HG02678 (cell line): ENCODE results near the gene LAMB1.

Experiments used
- ATAC-seq: cut with Tn5 transposase; IDR thresholded peaks from one replicate; pipeline ENCODE4 v1.9.1; 2021; ENCODE audit warnings: mild to moderate bottlenecking, moderate library complexity; ENCODE audit not compliant: unreplicated experiment

Gene LAMB1

GRCh38 chr7:107999779-108000560 is 3.0 kb downstream of the LAMB1 start:
- no peak for ATAC-seq

- no peak for ATAC-seq
These were observed 4.1 kb downstream of the LAMB1 start for GRCh38 chr7:107998660-107999480.

GRCh38 chr7:107998150-107998549 is 4.8 kb downstream of the LAMB1 start:
- ATAC-seq: no peak

GRCh38 chr7:107996072-107996882 is 6.7 kb downstream of the LAMB1 start:
- ATAC-seq: no peak

- ATAC-seq: no peak
These were observed 7.5 kb downstream of the LAMB1 start for GRCh38 chr7:107995184-107996071.

- no peak for ATAC-seq
These were observed 8.4 kb downstream of the LAMB1 start for GRCh38 chr7:107994421-107995030.

- no peak for ATAC-seq
These were observed 9.1 kb downstream of the LAMB1 start for GRCh38 chr7:107993891-107994291.

- ATAC-seq: no peak
These were observed 13.2 kb downstream of the LAMB1 start for GRCh38 chr7:107989618-107990373.

GRCh38 chr7:107982918-107983389 is 20.0 kb downstream of the LAMB1 start:
- ATAC-seq: no peak

- no peak for ATAC-seq
These were observed 20.7 kb downstream of the LAMB1 start for GRCh38 chr7:107982042-107982840.

GRCh38 chr7:107981466-107981865 is 21.5 kb downstream of the LAMB1 start:
- ATAC-seq: no peak

GRCh38 chr7:107980671-107981190 is 22.2 kb downstream of the LAMB1 start:
- ATAC-seq: no peak

- no peak for ATAC-seq
These were observed 22.8 kb downstream of the LAMB1 start for GRCh38 chr7:107980171-107980570.

GRCh38 chr7:107978815-107979408 is 24.0 kb downstream of the LAMB1 start:
- no peak for ATAC-seq

GRCh38 chr7:107977048-107977447 is 25.9 kb downstream of the LAMB1 start:
- no peak for ATAC-seq

- ATAC-seq: no peak
These were observed 26.3 kb downstream of the LAMB1 start for GRCh38 chr7:107976620-107977019.

- no peak for ATAC-seq
These were observed 27.5 kb downstream of the LAMB1 start for GRCh38 chr7:107975394-107976013.
